HG03432 (cell line): ENCODE data around the gene CEP250.
A peak's percentile ranks its signal among the peaks of the same experiment; 100 is the strongest.
"Not testable (repeated sequence)": the region's sequence is repeated elsewhere in the genome, so short reads cannot be mapped to it uniquely, and the experiment has no call there.

Source experiments
- ATAC-seq: cut with Tn5 transposase; IDR thresholded peaks from one replicate; pipeline ENCODE4 v1.9.1; 2021; ENCODE audit warnings: mild to moderate bottlenecking, moderate library complexity; ENCODE audit not compliant: unreplicated experiment

CEP250 gene

DNA sequence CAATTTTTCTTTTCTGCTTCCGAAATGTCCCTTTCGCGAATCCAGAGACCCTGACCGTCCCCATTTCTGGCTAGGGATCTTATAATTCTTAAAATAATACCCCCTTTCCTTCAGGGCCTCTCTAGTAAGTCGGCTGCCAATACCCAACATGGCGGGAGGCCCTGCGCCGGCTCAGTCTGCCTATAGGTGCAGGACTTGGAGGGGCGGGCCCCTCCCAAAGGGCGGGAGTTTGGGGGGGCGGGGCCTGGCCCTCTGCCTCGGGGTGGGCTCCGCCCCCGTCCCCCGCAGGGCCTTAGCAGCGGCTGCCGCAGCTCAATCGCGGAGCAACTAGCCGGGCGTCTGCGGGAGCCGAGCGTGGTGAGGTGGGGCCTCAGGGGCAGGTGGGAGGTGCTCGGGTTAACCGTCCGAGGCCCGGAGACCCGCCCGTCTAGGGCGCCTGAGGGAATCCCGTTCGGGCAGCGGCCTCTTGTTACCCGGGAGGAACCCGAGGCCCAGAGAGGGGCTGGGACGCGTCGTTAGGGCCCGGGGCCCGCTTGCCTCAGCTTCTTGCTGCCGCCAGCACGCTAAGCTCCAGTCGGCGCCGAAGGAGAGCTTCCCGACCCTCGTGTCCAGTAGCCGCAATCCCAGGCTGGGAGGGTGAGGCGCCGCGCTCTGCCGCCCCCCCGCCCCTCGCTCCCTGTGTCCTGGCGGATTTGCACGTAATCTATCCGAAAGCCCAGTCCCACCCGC lies at the start of gene CEP250:
Gene CEP250 (plus strand): TSS at position 718 of the 729 bp plus-strand sequence. CDS start 6,770 bp downstream, outside the sequence.
- peak; percentile 92 for ATAC-seq

- ATAC-seq, result no peak
These were observed 49.6 kb upstream of the CEP250 start for GRCh38 chr20:35405775-35406174.

GRCh38 chr20:35408270-35408669 lies 47.1 kb upstream of the CEP250 start:
- ATAC-seq, result no peak

- no peak for ATAC-seq
These were observed 45.9 kb upstream of the CEP250 start for GRCh38 chr20:35409542-35409941.

GRCh38 chr20:35410613-35411012 lies 44.8 kb upstream of the CEP250 start:
- no peak for ATAC-seq

DNA sequence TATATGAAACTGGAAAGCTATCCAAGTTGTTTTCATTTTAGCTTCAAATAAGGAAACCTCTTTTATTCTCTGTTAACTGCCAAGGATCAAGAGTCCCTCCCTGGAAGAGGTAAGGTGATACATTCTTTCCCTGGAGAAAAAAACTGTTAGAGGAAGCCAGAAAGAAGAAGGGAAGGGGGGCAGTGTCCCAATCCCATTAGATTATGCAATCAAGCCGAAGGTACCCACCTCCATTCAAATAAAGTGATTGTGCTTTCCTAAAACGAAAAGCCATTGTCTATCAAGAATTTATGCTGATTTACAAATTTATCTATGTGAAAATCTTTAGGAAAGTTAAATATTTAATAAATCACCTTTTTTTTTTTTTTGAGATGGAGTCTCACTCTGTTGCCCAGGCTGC lies 34.1 kb upstream of the CEP250 start:
- ATAC-seq, result no peak

GRCh38 chr20:35431621-35432429 lies 23.6 kb upstream of the CEP250 start:
- no peak for ATAC-seq

DNA sequence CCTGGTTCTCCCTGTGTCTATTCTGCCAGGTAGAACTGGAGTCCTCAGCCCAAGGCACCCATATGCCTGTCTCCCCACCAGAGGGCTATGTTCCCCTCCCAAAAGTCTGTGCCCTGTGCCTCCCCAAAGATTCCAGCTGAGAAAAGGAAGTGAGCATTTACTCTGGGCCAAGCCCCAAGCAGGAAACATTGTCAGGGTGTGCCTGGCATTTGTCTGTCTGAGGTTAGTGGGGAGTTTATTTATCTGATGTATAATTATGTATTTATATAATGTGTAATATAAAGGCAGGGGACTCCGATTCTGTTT lies 23.0 kb upstream of the CEP250 start:
- no peak for ATAC-seq

DNA sequence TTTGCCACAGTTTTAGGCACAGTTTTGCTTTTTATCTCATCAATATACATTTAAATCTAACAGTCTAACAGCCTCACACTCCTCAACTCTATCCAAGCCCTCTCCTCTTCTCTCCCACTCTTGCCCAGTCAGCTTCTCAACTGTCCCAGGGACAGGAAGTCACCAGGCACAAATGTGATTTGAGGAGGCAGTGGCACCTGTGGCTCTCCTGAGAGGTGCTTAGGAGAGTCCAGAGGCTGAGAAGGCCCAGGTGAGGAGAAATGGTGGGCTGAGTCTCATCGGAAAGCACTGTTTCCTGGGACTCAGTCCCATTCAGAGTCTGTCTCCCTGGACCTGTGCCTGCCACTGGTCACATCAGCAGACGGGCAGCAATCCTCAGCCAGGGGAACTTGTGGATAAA lies 22.1 kb upstream of the CEP250 start:
- no peak for ATAC-seq

GRCh38 chr20:35434085-35435005 lies 21.1 kb upstream of the CEP250 start:
- no peak for ATAC-seq

DNA sequence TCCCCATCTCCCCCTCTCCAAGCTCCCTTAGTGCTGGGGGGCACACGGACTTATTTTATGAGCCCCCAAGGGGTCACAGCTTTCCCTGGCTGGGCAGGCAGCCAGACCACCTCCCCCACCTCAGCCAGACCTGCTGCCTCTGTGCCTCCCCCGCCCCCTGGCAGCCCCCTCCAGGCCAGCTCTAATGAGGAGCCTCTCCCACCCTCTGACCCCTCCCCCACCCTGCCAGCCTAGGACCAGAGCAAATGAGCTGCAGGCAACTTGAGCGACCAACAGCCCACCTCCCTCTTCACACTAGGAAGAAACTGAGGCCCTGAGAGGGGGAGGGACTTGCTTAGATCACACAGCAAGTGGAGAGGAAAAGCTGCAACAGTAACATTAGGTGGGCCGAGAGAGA lies 19.2 kb upstream of the CEP250 start:
- no peak for ATAC-seq

DNA sequence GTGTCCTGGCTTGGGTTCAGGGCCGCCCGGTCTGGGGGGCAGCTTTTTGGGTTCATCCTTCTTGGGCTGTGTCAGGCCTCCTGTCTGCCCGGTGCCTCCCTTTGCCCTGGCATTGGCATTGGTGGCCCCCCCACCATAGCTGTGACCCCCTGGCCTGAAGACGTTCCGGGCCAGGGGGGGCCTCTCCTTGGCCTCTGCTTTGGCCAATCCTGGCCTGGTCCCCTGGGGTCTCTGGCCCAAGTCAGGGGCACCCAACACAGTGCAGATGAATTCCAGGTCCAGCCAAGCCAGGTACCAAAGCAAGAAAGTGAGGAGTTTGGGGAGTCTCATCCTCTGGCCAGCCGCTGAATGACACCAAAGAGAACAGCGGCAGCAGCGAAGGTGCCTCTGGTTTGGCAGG lies 17.8 kb upstream of the CEP250 start:
- no peak for ATAC-seq

DNA sequence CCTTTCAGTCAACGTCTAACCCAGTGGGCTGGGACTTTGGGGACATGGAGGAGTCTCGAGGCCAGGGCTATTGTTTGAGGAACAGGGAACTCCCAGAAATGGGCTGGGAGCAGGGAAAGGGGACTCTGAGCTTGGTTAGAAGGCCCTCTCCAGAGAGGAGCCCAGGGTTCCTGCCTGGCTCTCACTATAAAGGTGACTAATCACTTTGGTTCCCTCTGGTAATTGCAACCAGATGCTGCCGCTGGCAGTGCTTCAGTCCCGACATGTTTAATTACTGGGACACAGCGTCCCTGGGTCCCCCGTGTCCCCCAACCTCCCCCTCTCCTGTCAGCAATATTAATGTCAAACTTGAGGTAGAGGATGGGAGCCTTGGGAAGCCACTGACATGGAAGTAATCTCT lies 12.4 kb upstream of the CEP250 start:
- ATAC-seq, result no peak

DNA sequence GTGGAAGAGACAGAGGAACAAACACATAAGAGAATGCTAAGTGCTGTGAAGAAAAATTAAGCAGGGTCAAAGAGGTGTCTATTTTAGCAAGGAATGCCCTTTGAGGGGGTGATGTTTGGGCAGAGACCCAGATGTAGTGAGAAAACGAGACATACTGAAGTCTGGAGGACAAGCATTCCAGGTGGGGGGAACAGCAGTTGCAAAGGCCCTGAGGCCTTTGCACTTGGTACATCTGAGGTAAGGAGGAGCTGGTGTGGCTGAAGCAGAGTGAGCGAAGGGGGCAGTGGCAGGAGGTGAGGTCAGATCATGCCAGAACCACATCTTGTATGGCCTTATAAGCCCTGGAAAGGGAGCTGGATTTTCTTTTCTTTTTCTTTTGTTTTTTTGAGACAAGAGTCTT lies 11.2 kb upstream of the CEP250 start:
- ATAC-seq, result no peak

DNA sequence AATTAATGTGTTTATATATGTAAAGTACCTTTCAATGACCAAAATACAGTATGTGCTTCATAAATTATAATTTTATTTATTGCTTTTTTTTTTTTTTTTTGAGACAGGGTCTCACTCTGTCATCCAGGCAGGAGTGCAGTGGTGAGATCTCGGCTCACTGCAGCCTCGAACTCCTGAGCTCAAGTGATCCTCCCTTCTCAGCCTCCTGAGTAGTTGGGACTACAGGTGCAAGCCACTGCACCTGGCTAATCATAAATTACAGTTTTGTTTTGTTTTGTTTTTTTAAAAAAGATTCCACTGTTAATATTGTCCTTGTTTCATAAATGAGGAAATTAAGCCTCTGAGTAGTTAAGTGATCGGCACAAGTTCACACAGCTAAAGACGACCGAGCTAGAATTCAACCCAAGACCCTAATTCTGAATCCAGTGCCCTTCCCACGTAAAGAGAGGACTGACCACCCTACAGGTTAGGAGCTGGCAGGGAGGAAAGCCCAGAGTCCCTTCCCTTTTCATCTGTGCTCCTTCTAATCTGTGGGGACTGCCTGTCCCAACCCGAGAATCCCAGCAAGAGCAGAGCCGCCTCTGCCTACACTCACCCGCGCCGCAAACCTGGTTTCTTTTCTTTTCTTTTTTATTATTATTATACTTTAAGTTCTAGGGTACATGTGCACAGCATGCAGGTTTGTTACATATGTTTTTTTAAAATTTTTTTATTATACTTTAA lies 8.9 kb upstream of the CEP250 start:
- ATAC-seq, result no peak

DNA sequence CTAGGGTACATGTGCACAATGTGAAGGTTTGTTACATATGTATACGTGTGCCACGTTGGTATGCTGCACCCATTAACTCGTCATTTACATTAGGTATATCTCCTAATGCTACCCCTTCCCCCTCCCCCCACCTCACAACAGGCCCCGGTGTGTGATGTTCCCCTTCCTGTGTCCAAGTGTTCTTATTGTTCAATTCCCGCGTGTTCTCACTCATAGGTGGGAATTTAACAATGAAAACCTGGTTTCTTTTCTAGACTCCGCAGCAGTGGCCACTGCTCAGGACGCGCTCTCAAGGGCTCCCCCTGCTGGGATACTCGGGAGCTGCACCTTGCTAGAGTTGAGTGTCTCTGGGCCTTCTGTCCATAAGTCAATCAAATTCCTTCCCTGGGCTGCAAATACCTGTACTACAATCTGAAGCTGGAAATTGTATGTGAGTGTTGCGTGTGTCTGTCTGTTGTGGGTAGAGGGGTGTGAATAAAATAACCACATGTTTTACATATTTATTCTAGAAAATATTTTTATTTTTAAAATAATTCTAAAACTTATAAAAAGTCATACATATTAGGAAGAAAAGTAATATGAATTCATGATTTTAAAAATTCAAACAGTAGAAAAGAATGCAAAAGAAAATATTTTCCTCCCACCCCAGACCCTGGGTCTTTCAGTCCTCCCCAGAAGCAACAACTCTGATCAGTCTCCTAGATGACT lies 8.2 kb upstream of the CEP250 start:
- ATAC-seq, result peak; percentile 45

DNA sequence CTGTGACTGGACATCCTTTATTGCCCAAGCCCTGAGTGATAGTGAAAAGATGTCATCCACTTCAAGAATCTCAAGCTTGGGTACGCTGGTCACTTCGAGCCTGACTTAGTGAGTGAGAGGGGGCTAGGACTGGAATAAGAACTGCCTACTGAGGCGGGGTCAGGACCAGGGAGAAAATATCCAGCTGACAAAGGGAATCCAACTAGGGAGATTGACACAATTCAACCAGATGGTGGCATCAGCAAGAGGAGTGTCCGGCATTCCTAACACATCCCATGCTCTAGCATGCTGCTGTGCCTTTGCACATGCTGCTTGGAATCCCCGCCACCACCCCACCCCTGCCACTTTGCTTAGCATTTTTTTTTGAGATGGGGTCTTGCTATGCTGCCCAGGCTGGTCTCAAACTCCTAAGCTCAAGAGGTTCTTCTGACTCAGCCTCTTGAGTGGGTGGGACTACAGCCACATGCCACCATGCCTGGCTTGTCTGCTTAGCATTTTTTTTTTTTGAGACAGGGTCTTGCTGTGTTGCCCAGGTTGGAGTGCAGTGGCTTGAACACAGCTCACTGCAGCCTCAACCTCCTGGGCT lies 6.5 kb upstream of the CEP250 start:
- no peak for ATAC-seq

DNA sequence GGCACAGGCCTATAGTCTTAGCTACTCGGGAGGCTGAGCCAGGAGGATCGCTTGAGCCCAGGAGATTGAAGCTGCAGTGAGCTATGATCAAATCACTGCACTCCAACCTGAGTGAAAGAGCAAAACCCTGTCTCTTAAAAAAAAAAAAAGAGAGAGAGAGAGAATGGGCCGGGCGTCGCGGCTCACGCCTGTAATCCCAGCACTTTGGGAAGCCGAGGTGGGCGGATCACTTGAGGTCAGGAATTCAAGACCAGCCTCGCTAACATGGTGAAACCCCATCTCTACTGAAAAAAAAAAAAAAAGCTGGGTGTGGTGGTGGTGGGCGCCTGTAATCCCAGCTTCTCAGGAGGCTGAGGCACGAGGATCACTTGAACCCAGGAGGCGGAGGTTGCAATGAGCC lies 5.5 kb upstream of the CEP250 start:
- not testable (repeated sequence) for ATAC-seq

DNA sequence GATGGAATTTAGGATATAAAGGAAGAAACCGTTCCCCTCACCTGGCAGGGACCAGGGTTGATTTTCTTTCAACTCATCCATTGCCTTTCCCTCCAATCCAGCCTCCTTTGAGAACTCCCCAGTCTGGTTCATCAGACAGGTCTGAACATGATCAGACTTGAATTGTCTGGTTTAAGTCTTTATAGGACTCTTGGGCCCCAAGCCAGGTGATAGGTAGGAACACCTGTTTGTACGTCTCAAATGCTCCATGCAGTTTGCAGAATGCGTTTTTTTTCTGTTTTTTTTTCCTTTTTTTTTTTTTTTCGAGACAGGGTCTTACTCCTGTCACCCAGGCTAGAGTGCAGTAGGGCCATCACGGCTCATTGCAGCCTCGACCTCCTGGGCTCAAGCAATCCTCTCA lies 4.1 kb upstream of the CEP250 start:
- no peak for ATAC-seq

DNA sequence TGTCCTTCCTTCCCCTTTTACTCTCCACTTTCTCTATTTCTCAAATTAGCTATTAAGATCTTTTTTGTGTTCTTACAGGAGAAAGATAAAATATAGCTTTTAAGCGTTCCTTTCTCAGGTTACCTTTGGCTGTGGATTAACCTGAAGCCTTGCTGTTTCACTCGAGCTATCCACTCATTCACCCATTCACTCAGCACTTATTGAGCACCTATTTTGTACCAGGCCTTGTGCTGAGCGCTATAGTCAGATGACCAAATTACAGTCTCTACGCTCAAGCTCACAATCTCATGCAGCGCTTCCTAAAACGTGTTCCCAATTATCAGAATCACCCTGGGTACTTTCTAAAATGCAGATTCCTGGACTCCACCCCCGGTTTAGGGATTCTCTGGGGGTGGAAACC lies 1.8 kb upstream of the CEP250 start:
- ATAC-seq, result no peak
